Nephron progenitor cell (in vitro differentiated cells): ENCODE measurements around the gene PTPN1.
"Not testable (repeated sequence)": the region's sequence is repeated elsewhere in the genome, so short reads cannot be mapped to it uniquely, and the experiment has no call there.

Experiments used
- DNase-seq: peaks from one replicate; pipeline ENCODE4 v3.0.0; 2021
- H3K27ac Mint-ChIP-seq: 2 replicates; pipeline ENCODE4 v1.8.0; 2021; ENCODE audit warnings: mild to moderate bottlenecking, moderate library complexity, mixed read lengths
- H3K27me3 Mint-ChIP-seq: 2 replicates; pipeline ENCODE4 v1.8.0; 2021; ENCODE audit warnings: mild to moderate bottlenecking, low read depth, mixed read lengths; ENCODE audit not compliant: poor library complexity
- H3K36me3 Mint-ChIP-seq: 2 replicates; pipeline ENCODE4 v1.8.0; 2021; ENCODE audit warnings: low read depth, mixed read lengths
- H3K4me1 Mint-ChIP-seq: 2 replicates; pipeline ENCODE4 v1.8.0; 2021; ENCODE audit warnings: mixed read lengths
- H3K4me3 Mint-ChIP-seq: 2 replicates; pipeline ENCODE4 v1.8.0; 2021; ENCODE audit warnings: mild to moderate bottlenecking, moderate library complexity, mixed read lengths
- H3K9me3 Mint-ChIP-seq: 2 replicates; pipeline ENCODE4 v1.8.0; 2021; ENCODE audit warnings: mild to moderate bottlenecking, moderate library complexity, mixed read lengths
- CTCF ChIP-seq: fragments of 200-600 bp; sonication (generic); IDR thresholded peaks from 2 replicates; pipeline ENCODE4 v1.5.0; 2021; ENCODE audit warnings: antibody characterized with exemption

PTPN1 gene

GRCh38 chr20:50595433-50595895 lies 85.3 kb downstream of the PTPN1 start:
- Mint-ChIP-seq H3K27ac (no peak overlapping the region), H3K9me3 (no peaks in the 10 kb centered on the region), H3K27me3 (no peaks in the 10 kb centered on the region), H3K4me3 (no peak overlapping the region), H3K36me3 (no peaks in the 10 kb centered on the region), H3K4me1 (peaks cover 15% of the 10 kb centered on the region)
- DNase-seq: no peak
- TF ChIP-seq CTCF: no peak

- Mint-ChIP-seq H3K4me1 (peaks cover 21% of the 10 kb centered on the region), H3K27ac (peak overlapping the region; percentile 93), H3K36me3 (no peaks in the 10 kb centered on the region), H3K27me3 (no peaks in the 10 kb centered on the region), H3K9me3 (no peaks in the 10 kb centered on the region), H3K4me3 (peak overlapping the region; percentile 34)
- TF ChIP-seq CTCF: no peak
- DNase-seq: no peak
Observed at GRCh38 chr20:50595988-50596693, 86.0 kb downstream of the PTPN1 start.

- DNase-seq: no peak
- Mint-ChIP-seq H3K9me3 (no peaks in the 10 kb centered on the region), H3K4me3 (no peak overlapping the region), H3K4me1 (peaks cover 21% of the 10 kb centered on the region), H3K27me3 (no peaks in the 10 kb centered on the region), H3K36me3 (no peaks in the 10 kb centered on the region), H3K27ac (no peak overlapping the region)
- no peak for TF ChIP-seq CTCF
Observed at GRCh38 chr20:50596694-50597021, 86.5 kb downstream of the PTPN1 start.

GRCh38 chr20:50597406-50597969 lies 87.3 kb downstream of the PTPN1 start:
- Mint-ChIP-seq H3K27ac (no peak overlapping the region), H3K4me3 (no peak overlapping the region), H3K27me3 (no peaks in the 10 kb centered on the region), H3K36me3 (no peaks in the 10 kb centered on the region), H3K4me1 (peaks cover 21% of the 10 kb centered on the region), H3K9me3 (no peaks in the 10 kb centered on the region)
- no peak for DNase-seq
- TF ChIP-seq CTCF: no peak

GRCh38 chr20:50598074-50598473 lies 87.9 kb downstream of the PTPN1 start:
- no peak overlapping the region for H3K27ac Mint-ChIP-seq
- no peaks in the 10 kb centered on the region for H3K27me3 Mint-ChIP-seq
- H3K4me1 Mint-ChIP-seq: peaks cover 21% of the 10 kb centered on the region
- DNase-seq: no peak
- no peaks in the 10 kb centered on the region for H3K36me3 Mint-ChIP-seq
- H3K9me3 Mint-ChIP-seq: no peaks in the 10 kb centered on the region
- H3K4me3 Mint-ChIP-seq: no peak overlapping the region
- no peak for TF ChIP-seq CTCF

GRCh38 chr20:50598768-50599167 lies 88.6 kb downstream of the PTPN1 start:
- H3K9me3 Mint-ChIP-seq, H3K27me3 Mint-ChIP-seq: not testable (repeated sequence)

More at GRCh38 chr20:50598768-50599167, 88.6 kb downstream of the PTPN1 start:
- H3K4me3 Mint-ChIP-seq, H3K36me3 Mint-ChIP-seq, DNase-seq, H3K27ac Mint-ChIP-seq: not testable (repeated sequence)
- peaks cover 21% of the 10 kb centered on the region for H3K4me1 Mint-ChIP-seq
